NOMO-1 (cell line): ENCODE results near the gene GPR26.

ENCODE experiments used
- DNase-seq, 2 experiments: peaks; one replicate each; lab custom pipeline; 2025; ENCODE audit not compliant: unreplicated experiment in 2 of 2; lab: John Stamatoyannopoulos, UW

The GPR26 gene

GRCh38 chr10:123666318-123667236, at the start of gene GPR26:
Gene GPR26, plus strand, starts transcription at chr10:123666355. Its CDS starts 53 bp downstream, at chr10:123666408.
- DNase-seq = no peak

GRCh38 chr10:123618224-123618623, 47.9 kb upstream of the GPR26 start:
- DNase-seq = no peak

- DNase-seq = no peak
Measured at GRCh38 chr10:123619067-123619855, 46.9 kb upstream of the GPR26 start.

GRCh38 chr10:123620621-123621020, 45.5 kb upstream of the GPR26 start:
- DNase-seq = no peak

GRCh38 chr10:123621492-123621891, 44.7 kb upstream of the GPR26 start:
- no peak for DNase-seq

DNA sequence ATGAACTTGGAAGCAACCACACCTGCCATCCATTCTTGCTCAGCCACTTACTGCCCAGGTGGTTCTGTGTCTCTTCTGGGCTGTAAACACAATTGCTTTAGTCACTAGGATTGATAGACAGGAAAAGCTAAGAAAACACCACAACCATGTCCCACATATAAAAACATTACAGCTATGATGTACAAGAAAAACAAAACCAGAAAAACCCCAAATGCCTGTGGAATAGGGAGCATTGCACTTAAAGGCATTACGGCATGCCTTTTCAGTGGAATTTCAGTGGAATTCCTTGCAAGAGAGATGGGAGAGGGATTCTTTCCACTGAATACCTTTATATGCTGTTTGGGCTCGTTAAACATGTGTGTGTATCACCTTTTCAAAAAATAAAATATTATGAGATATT, 44.2 kb upstream of the GPR26 start:
- no peak for DNase-seq

GRCh38 chr10:123622381-123622780, 43.8 kb upstream of the GPR26 start:
- DNase-seq = no peak

GRCh38 chr10:123624086-123624485, 42.1 kb upstream of the GPR26 start:
- DNase-seq = no peak

- no peak for DNase-seq
Measured at GRCh38 chr10:123633106-123633505, 33.0 kb upstream of the GPR26 start.

- DNase-seq = no peak
Measured at GRCh38 chr10:123633636-123634035, 32.5 kb upstream of the GPR26 start.

GRCh38 chr10:123634221-123634620, 31.9 kb upstream of the GPR26 start:
- no peak for DNase-seq

- no peak for DNase-seq
Measured at GRCh38 chr10:123635131-123635530, 31.0 kb upstream of the GPR26 start.

DNA sequence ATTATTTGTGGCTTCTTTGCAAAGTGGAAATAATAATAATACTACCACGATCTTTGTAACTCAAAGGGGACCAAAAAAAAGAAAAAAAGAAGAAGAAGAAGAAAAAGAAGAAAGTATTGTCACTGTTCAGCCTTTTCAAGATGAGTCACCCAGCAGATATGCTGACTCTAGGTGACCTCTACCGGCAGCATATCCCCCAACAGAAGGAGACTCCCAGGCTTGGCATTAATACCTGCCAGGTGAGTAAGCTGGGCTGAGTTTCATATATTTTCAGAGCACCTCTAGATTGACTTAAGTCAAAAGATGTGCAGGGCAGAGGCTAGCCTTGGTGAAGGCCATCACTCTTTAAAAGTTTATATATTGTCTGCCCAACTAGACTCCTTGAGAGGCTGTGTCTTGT, 30.4 kb upstream of the GPR26 start:
- DNase-seq = no peak

GRCh38 chr10:123636598-123637325, 29.4 kb upstream of the GPR26 start:
- no peak for DNase-seq

DNA sequence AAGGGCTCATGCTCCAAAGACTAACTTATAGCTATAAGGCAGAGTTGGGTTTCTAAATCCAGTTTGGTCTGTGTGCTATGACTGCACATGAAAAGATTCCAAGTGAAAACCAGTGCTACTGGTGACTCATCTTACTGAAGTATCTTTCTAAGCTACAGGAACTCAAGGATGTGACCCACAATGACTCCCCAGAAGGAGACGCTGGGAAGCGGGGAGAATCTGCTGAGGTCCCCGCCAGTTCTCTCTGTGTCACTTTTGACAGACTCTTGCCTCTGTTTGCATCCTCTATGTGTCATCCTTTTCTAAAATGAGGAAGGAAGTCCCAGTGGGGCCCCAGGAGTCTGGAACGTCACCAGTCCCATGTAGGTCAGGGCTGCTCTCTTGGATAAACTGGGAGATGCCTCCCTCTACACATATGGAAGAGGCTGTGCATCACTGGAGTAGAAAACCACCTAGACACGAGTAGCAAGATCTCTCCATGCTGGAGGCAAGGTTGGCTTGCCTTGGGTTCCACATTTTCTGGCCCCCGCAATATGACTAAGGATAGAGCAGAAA, 28.8 kb upstream of the GPR26 start:
- peak in 1 of 2 experiments; percentile 22 for DNase-seq

DNA sequence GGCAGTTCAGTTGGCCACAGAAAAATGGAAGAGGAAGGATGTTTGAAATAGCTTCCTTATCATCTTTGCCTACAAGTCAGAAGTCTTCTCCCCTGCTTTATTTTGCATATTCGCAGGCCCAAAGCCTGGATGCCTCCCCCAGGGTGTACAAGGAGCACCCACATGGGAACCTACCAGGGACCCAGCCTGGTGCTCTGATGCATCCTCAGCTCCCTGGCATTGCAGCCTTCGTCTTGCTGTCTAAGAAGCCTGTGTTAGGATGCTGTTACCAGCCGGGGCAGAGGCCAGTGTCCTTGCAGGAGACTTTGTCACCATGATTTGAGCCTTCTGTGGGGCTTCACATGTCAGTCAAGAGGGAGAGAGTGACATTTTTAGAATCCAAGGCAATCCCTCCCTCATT, 27.0 kb upstream of the GPR26 start:
- DNase-seq = no peak

GRCh38 chr10:123640016-123640535, 26.1 kb upstream of the GPR26 start:
- no peak for DNase-seq

DNA sequence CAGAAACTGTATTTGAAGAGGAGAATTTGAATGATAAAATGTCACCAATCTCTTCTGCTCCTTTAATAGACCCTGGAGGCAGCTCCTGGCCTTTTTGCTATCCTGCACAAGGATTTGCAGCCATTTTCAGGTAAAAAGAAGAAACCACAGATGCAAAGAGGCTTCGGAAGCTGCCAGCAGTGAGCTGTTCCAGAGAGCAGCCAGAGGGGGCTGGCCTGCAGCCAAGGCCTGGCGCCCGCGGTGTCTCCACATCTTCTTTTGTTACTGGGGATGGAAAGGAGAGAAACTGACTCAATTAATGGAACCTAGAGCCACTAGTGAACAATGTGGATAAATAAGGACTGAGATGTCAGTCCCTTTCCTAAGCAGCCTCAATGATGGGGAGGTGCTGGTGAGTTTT, 23.9 kb upstream of the GPR26 start:
- DNase-seq = no peak

DNA sequence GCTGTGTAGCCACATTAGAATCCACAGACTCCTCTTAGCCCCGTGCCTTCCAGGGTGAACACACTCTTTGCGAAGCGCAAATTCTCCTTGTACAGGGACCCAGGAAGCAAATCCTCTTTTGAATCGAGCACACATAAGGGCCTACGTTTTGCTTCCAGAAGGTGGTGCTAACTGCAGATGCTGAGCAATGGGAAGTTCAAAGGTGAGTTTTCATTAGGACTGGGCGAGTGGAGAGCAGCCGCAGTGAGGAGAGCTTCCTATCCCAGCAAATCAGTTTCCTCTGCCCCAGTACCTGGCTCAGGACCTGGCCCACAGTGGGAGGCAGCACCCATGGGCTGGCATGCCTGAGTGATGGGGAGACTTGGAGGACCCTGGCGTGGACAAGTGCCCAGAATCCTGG, 23.5 kb upstream of the GPR26 start:
- DNase-seq = no peak

DNA sequence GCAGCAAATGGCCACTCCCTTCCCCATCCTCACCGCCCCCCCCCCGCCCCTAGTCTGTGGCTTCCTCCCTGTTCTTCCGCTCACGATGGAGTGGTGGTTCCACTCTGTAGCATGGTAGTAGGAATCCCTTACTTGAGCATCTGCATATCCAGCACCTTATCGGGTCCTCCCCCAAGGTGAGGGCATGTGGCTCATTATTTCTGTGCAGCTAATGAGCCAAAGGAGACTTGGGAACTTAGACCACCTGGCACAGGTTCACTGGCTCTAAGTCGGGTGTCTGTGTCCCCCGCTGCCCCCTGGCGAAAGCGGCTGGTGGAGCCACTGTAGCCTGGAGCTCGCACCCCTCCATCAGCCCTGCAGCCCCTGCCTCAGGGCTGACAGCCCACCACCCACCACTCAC, 22.8 kb upstream of the GPR26 start:
- no peak for DNase-seq

- DNase-seq = no peak
Measured at GRCh38 chr10:123645016-123645415, 21.1 kb upstream of the GPR26 start.
